ENCODE measurements around the gene FAF1. TPM values are rescaled to one million over a fixed set of nuclear protein-coding genes. Genes with fewer than 3 reads are reported as not detected.
A peak's percentile ranks its signal among the peaks of the same experiment; 100 is the strongest.

FAF1 gene
- total RNA-seq, 1 donor from 2014 or later = 52.7 TPM

GRCh38 chr1:50427086-50427817, 532.8 kb downstream of the FAF1 start:
- TF ChIP-seq, protein P1, sequence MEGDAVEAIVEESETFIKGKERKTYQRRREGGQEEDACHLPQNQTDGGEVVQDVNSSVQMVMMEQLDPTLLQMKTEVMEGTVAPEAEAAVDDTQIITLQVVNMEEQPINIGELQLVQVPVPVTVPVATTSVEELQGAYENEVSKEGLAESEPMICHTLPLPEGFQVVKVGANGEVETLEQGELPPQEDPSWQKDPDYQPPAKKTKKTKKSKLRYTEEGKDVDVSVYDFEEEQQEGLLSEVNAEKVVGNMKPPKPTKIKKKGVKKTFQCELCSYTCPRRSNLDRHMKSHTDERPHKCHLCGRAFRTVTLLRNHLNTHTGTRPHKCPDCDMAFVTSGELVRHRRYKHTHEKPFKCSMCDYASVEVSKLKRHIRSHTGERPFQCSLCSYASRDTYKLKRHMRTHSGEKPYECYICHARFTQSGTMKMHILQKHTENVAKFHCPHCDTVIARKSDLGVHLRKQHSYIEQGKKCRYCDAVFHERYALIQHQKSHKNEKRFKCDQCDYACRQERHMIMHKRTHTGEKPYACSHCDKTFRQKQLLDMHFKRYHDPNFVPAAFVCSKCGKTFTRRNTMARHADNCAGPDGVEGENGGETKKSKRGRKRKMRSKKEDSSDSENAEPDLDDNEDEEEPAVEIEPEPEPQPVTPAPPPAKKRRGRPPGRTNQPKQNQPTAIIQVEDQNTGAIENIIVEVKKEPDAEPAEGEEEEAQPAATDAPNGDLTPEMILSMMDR (IDR thresholded peaks at IDR 0.05; ENCODE audit: insufficient read depth, low read length, severe bottlenecking) = no peak
- Histone ChIP-seq H3K4me3 (ENCODE audit: low read depth, low read length) (no peak overlapping the region), H3K36me3 (ENCODE audit: control insufficient read depth, insufficient read depth, low read length) (no peaks in the 10 kb centered on the region), H3K27me3 (ENCODE audit: control insufficient read depth, insufficient read depth, low read length) (peaks cover 52% of the 10 kb centered on the region)
- no peak for DNase-seq (ENCODE audit: low read depth)
- FAIRE-seq = peak; percentile 55

DNA sequence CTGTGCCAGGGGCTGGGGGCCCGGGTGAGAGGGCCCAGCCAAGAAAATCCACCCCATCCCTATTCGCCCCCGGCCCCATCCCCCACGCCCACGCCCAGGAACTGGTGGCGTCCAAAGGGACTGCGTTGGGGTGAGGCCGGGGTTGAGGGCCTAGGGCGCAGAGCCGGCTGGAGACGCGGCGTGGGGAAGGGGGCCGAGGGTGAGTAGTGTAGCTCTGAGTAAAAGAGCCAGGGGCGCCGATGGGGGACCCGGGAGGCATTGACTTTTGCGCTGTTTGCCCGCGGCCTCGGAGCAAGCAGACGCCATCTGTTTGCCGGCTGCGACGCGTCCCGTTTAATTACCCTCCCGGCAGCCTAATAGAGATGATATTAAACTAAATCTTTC, 533.4 kb downstream of the FAF1 start:
- Histone ChIP-seq H3K36me3 (ENCODE audit: control insufficient read depth, insufficient read depth, low read length) (no peaks in the 10 kb centered on the region), H3K4me3 (ENCODE audit: low read depth, low read length) (no peak overlapping the region), H3K27me3 (ENCODE audit: control insufficient read depth, insufficient read depth, low read length) (peaks cover 52% of the 10 kb centered on the region)
- TF ChIP-seq, protein P1 (IDR thresholded peaks at IDR 0.05; ENCODE audit: insufficient read depth, low read length, severe bottlenecking) = no peak
- FAIRE-seq (no peak), DNase-seq (ENCODE audit: low read depth) (no peak)

GRCh38 chr1:50426108-50426700, 533.9 kb downstream of the FAF1 start:
- TF ChIP-seq, protein P1 (IDR thresholded peaks at IDR 0.05; ENCODE audit: insufficient read depth, low read length, severe bottlenecking) = no peak
- FAIRE-seq = peak; percentile 58
- no peak overlapping the region for H3K4me3 ChIP-seq (ENCODE audit: low read depth, low read length)
- no peak for DNase-seq (ENCODE audit: low read depth)
- H3K27me3 ChIP-seq (ENCODE audit: control insufficient read depth, insufficient read depth, low read length) = peaks cover 50% of the 10 kb centered on the region
- no peaks in the 10 kb centered on the region for H3K36me3 ChIP-seq (ENCODE audit: control insufficient read depth, insufficient read depth, low read length)

- peaks cover 50% of the 10 kb centered on the region for H3K27me3 ChIP-seq (ENCODE audit: control insufficient read depth, insufficient read depth, low read length)
- H3K4me3 ChIP-seq (ENCODE audit: low read depth, low read length) = no peak overlapping the region
- no peaks in the 10 kb centered on the region for H3K36me3 ChIP-seq (ENCODE audit: control insufficient read depth, insufficient read depth, low read length)
- no peak for FAIRE-seq
- DNase-seq (ENCODE audit: low read depth) = no peak
- TF ChIP-seq, protein P1 (IDR thresholded peaks at IDR 0.05; ENCODE audit: insufficient read depth, low read length, severe bottlenecking) = no peak
These were observed 534.5 kb downstream of the FAF1 start for GRCh38 chr1:50425376-50426107.

DNA sequence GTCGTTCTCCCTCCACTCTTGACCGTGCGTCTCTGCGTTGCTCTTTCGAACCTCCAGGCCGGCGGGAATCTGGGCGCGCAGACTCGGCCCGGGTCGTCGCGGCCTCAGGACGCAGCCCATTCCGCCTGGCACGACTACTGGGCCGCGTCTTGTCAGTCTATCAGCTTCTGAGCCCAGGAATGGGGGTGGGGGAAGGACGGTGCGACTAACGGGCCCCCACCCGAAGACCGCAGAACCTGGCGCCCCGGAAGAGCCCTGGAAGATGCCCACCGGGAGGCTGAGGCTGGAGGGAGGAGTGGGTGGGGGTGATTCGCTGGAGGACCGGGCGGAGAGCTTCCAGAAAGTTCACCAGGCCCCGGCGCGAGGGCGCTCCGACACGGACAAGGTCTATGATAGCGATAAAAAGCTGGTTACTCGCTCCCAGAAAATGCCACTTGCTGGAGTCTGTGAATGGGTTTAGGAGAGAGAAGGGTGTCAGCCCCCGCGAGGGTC, 535.1 kb downstream of the FAF1 start:
- H3K36me3 ChIP-seq (ENCODE audit: control insufficient read depth, insufficient read depth, low read length) = no peaks in the 10 kb centered on the region
- no peak for DNase-seq (ENCODE audit: low read depth)
- TF ChIP-seq, protein P1 (IDR thresholded peaks at IDR 0.05; ENCODE audit: insufficient read depth, low read length, severe bottlenecking) = no peak
- H3K27me3 ChIP-seq (ENCODE audit: control insufficient read depth, insufficient read depth, low read length) = peaks cover 55% of the 10 kb centered on the region
- H3K4me3 ChIP-seq (ENCODE audit: low read depth, low read length) = peak overlapping the region; percentile 6
- FAIRE-seq = no peak

Measured in bronchial epithelial cell (primary cell).